Measurements from ENCODE around the gene CNGB1. TPM values are rescaled to one million over a fixed set of nuclear protein-coding genes. Genes with fewer than 3 reads are reported as not detected.

CNGB1 gene
- total RNA-seq, 1 donor from 2014 or later: not detected

DNA sequence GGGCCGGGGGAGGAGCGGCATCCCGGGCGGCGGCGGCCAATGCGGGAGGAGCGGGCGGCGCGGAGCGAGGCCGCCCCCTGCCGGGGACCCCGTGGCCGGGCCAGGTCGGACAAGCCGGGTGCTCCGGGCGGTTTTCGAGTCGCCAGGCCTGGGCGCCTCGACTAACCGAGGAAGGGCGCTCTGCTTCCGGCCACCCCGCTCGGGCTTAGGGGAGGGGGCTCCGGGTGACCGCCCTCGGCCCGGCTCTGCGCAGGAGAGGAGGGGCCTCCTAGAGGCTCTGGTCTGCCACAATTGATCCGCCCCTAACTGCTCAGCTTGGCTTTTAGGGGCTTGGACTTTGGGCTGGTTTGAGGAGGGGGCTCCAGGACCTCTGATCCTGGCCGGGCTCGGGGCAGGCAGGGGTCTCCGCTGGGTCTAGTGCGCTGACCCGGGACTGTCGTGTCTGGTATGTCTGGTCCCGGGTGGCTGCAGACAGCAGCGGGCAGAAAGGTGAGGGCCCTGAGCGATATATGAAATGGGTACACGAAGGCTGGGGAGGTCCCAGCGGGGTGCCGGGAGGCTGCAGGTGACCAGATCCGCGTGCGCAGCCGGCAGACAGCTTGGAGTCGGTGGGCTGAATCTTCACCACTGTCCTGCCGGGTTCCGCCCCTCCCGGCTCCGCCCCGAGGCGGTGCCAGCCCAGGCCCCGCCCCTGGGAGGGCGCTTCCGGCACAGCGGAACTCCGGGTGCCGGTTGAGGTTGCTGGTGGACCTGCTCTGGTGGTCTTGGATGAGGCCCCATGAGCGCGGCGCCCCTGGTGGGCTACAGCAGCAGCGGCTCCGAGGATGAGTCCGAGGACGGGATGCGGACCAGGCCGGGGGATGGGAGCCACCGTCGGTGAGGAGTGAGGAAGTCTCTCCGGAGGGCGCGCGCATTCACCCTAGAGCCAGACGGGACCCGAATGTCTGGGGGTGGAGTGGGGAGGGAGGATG, 30.1 kb upstream of the CNGB1 start, which contains the start of gene USB1:
TSS of gene USB1 (plus strand) at position 702 of the 971 bp plus-strand sequence. CDS start at position 779, 77 bp downstream.
- Mint-ChIP-seq H3K27ac (no peak within 1 kb of the TSS), H3K36me3 (peaks cover 13% of the 10 kb centered on the region), H3K4me1 (peaks cover 23% of the 10 kb centered on the region), H3K4me3 (peak within 1 kb of the TSS; percentile 93), H3K9me3 (no peaks in the 10 kb centered on the region), H3K27me3 (ENCODE audit: insufficient read depth, low read depth) (peaks cover 5% of the 10 kb centered on the region)
- Histone ChIP-seq H3K36me3 (no peaks in the 10 kb centered on the region), H3K9me3 (ENCODE audit: low read depth) (no peaks in the 10 kb centered on the region), H2AFZ (replicated peaks) (peak within 1 kb of the TSS; percentile 89), H3K4me3 (peak within 1 kb of the TSS; percentile 62), H3K79me2 (ENCODE audit: low read depth) (no peaks in the 10 kb centered on the region), H3F3A (ENCODE audit: low read depth) (peaks cover 31% of the 10 kb centered on the region), H4K20me1 (ENCODE audit: low read depth) (peaks cover 21% of the 10 kb centered on the region), H3K4me2 (peak within 1 kb of the TSS; percentile 90), H3K27ac (no peak within 1 kb of the TSS), H3K9ac (peak within 1 kb of the TSS; percentile 52), H3K27me3 (no peaks in the 10 kb centered on the region), H3K4me1 (peaks cover 8% of the 10 kb centered on the region)
- peak; percentile 94 for DNase-seq (ENCODE audit: low spot score)
- TF ChIP-seq EZH2 (IDR thresholded peaks at IDR 0.05) (no peak), CTCF (IDR thresholded peaks at IDR 0.05) (peak; percentile 65), EZH2phosphoT487 (IDR thresholded peaks at IDR 0.05) (no peak)

DNA sequence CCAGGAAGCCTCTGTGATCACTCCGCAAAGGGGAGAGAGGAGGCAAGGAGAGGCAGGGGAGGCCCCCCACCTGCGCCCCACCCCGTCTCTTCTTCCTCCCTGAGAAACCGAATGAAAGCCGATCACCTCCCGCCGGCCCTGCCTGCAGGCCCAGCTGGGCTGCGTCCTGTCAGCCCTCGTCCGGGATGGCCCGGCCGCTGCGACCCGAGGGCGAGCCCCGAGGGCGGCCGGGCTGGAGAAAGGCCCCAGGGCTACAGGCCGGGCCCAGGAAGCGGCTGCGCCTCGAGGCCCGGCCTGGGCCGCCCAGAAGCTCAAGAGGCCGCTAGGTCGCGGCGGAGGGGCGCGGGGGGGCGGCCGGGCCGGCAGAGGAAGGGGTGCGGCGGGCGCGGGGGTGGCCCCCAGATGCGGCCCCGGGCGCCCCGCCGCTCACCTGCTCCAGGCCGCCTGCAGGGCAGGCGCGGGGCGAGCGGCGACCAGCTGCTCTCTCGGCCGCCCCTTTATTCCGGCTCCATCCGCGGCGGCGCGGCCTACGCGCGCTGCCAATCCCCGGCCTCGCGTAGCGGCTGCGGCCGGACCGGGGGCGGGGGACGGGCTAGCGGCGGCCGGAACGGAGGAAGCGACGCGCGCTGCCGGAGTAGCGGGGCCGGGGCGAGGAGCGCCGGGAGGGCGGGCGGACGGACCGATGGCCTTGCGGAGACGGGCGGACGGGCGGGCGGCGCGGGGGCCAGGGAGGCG, 29.2 kb upstream of the CNGB1 start, which contains the start of gene ZNF319:
TSS of gene ZNF319 (minus strand) at position 702 of the 735 bp plus-strand sequence. CDS start 2,407 bp downstream, outside the sequence.
- Histone ChIP-seq H3K4me3 (peak within 1 kb of the TSS; percentile 62), H3K9ac (peak within 1 kb of the TSS; percentile 89), H4K20me1 (ENCODE audit: low read depth) (peaks cover 23% of the 10 kb centered on the region), H3K27ac (no peak within 1 kb of the TSS), H3K4me2 (peak within 1 kb of the TSS; percentile 90), H3F3A (ENCODE audit: low read depth) (peaks cover 31% of the 10 kb centered on the region), H3K36me3 (no peaks in the 10 kb centered on the region), H3K27me3 (no peaks in the 10 kb centered on the region), H3K9me3 (ENCODE audit: low read depth) (no peaks in the 10 kb centered on the region), H2AFZ (replicated peaks) (peak within 1 kb of the TSS; percentile 89), H3K4me1 (peaks cover 8% of the 10 kb centered on the region), H3K79me2 (ENCODE audit: low read depth) (no peaks in the 10 kb centered on the region)
- Mint-ChIP-seq H3K4me1 (peaks cover 23% of the 10 kb centered on the region), H3K27me3 (ENCODE audit: insufficient read depth, low read depth) (peaks cover 5% of the 10 kb centered on the region), H3K36me3 (peaks cover 10% of the 10 kb centered on the region), H3K4me3 (peak within 1 kb of the TSS; percentile 93), H3K27ac (no peak within 1 kb of the TSS), H3K9me3 (no peaks in the 10 kb centered on the region)
- TF ChIP-seq CTCF (IDR thresholded peaks at IDR 0.05): peak; percentile 2
- TF ChIP-seq EZH2 (IDR thresholded peaks at IDR 0.05): no peak
- TF ChIP-seq EZH2phosphoT487 (IDR thresholded peaks at IDR 0.05): peak; percentile 13
- peak; percentile 72 for DNase-seq (ENCODE audit: low spot score)

DNA sequence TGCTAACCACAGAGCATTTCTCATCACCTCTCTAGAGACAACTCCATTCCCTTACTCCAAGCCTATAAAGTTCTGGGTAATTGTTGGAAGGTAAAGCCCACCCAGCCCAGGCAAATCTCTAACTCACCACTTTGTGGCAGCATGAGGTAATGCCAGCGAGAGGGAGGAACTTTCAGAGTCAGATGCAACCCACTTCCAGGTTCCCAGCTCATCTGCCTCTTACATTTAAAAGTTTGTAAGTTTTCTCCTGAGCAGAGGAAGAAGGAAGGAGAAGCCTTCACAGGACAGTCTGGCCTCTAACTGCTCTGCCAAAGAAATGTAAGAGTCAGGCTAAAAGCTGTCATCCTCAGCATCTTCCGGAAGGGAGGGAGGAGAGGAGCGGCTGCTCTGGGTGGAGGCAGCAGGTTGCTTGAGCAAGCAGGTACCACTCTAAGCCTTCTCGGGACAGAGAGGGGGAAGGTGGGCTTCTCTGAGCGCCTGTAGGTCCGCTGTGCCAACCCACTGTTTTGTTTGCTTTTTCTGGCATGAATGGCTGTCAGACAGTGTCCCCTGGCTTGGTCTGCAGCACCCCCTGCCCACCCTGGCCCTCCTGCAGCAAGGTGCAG, 28.5 kb upstream of the CNGB1 start:
- TF ChIP-seq EZH2 (IDR thresholded peaks at IDR 0.05) (no peak), CTCF (IDR thresholded peaks at IDR 0.05) (no peak), EZH2phosphoT487 (IDR thresholded peaks at IDR 0.05) (no peak)
- peak; percentile 36 for DNase-seq (ENCODE audit: low spot score)
- no peaks in the 10 kb centered on the region for H3K36me3 ChIP-seq
- no peak overlapping the region for H2AFZ ChIP-seq (replicated peaks)
- peak overlapping the region; percentile 89 for H3K4me3 Mint-ChIP-seq
- peaks cover 27% of the 10 kb centered on the region for H3K4me1 Mint-ChIP-seq
- H4K20me1 ChIP-seq (ENCODE audit: low read depth): peaks cover 26% of the 10 kb centered on the region
- H3K4me1 ChIP-seq: peaks cover 8% of the 10 kb centered on the region
- peaks cover 5% of the 10 kb centered on the region for H3K27me3 Mint-ChIP-seq (ENCODE audit: insufficient read depth, low read depth)
- peak overlapping the region; percentile 90 for H3K4me2 ChIP-seq
- H3K36me3 Mint-ChIP-seq: peaks cover 7% of the 10 kb centered on the region
- no peaks in the 10 kb centered on the region for H3K79me2 ChIP-seq (ENCODE audit: low read depth)
- H3F3A ChIP-seq (ENCODE audit: low read depth): peaks cover 28% of the 10 kb centered on the region
- H3K9me3 ChIP-seq (ENCODE audit: low read depth): no peaks in the 10 kb centered on the region
- H3K27ac Mint-ChIP-seq: no peak overlapping the region
- no peak overlapping the region for H3K27ac ChIP-seq
- no peaks in the 10 kb centered on the region for H3K9me3 Mint-ChIP-seq
- H3K9ac ChIP-seq: peak overlapping the region; percentile 89
- H3K4me3 ChIP-seq: peak overlapping the region; percentile 62
- H3K27me3 ChIP-seq: no peaks in the 10 kb centered on the region
